ENCODE data around the gene CLIP4. TPM values are rescaled to one million over a fixed set of nuclear protein-coding genes. Genes with fewer than 3 reads are reported as not detected.
A peak's percentile ranks its signal among the peaks of the same experiment; 100 is the strongest.

CLIP4 gene
- total and polyA plus RNA-seq, 2 experiments from 2014 or later: 4.2 to 7.0 TPM

- TF ChIP-seq CTCF (IDR thresholded peaks at IDR 0.05; ENCODE audit: low read depth, low read length): no peak
- Histone ChIP-seq H3K36me3 (no peaks in the 10 kb centered on the region), H3K27me3 (peaks cover 29% of the 10 kb centered on the region), H3K9me3 (ENCODE audit: low read depth) (no peaks in the 10 kb centered on the region), H3K4me1 (ENCODE audit: low read depth) (peaks cover 6% of the 10 kb centered on the region), H3K27ac (no peak overlapping the region), H3K4me3 (no peak overlapping the region)
- peak; percentile 16 to 53 for DNase-seq (ENCODE audit: low read depth in 1 of 2, low spot score in 1 of 2)
Observed at GRCh38 chr2:29113027-29113686, 2.1 kb upstream of the CLIP4 start.

- DNase-seq (ENCODE audit: low read depth in 1 of 2, low spot score in 1 of 2): peak; percentile 47 to 77
- H3K4me1 ChIP-seq (ENCODE audit: low read depth): peaks cover 6% of the 10 kb centered on the region
- no peaks in the 10 kb centered on the region for H3K36me3 ChIP-seq
- no peaks in the 10 kb centered on the region for H3K9me3 ChIP-seq (ENCODE audit: low read depth)
- H3K4me3 ChIP-seq: no peak overlapping the region
- H3K27ac ChIP-seq: no peak overlapping the region
- no peak for TF ChIP-seq CTCF (IDR thresholded peaks at IDR 0.05; ENCODE audit: low read depth, low read length)
- peaks cover 33% of the 10 kb centered on the region for H3K27me3 ChIP-seq
Observed at GRCh38 chr2:29113891-29114321, 1.3 kb upstream of the CLIP4 start.

- H3K4me1 ChIP-seq (ENCODE audit: low read depth): peaks cover 6% of the 10 kb centered on the region
- no peaks in the 10 kb centered on the region for H3K36me3 ChIP-seq
- no peak for DNase-seq (ENCODE audit: low read depth in 1 of 2, low spot score in 1 of 2)
- no peaks in the 10 kb centered on the region for H3K9me3 ChIP-seq (ENCODE audit: low read depth)
- H3K27ac ChIP-seq: no peak overlapping the region
- no peak overlapping the region for H3K4me3 ChIP-seq
- TF ChIP-seq CTCF (IDR thresholded peaks at IDR 0.05; ENCODE audit: low read depth, low read length): no peak
- H3K27me3 ChIP-seq: peaks cover 39% of the 10 kb centered on the region
Observed at GRCh38 chr2:29114586-29114945, 649 bp upstream of the CLIP4 start.

- no peak for TF ChIP-seq CTCF (IDR thresholded peaks at IDR 0.05; ENCODE audit: low read depth, low read length)
- DNase-seq (ENCODE audit: low read depth in 1 of 2, low spot score in 1 of 2): peak; percentile 40 to 86
Observed at GRCh38 chr2:29115797-29116781, 874 bp downstream of the CLIP4 start.

GRCh38 chr2:29117636-29118303 is 2.6 kb downstream of the CLIP4 start:
- TF ChIP-seq CTCF (IDR thresholded peaks at IDR 0.05; ENCODE audit: low read depth, low read length): no peak
- no peaks in the 10 kb centered on the region for H3K36me3 ChIP-seq
- H3K9me3 ChIP-seq (ENCODE audit: low read depth): no peaks in the 10 kb centered on the region
- no peak overlapping the region for H3K27ac ChIP-seq
- H3K4me3 ChIP-seq: no peak overlapping the region
- H3K4me1 ChIP-seq (ENCODE audit: low read depth): peaks cover 3% of the 10 kb centered on the region
- peak in 1 of 2 donors; percentile 51 for DNase-seq (ENCODE audit: low read depth in 1 of 2, low spot score in 1 of 2)
- H3K27me3 ChIP-seq: peaks cover 56% of the 10 kb centered on the region

More at GRCh38 chr2:29115797-29116781, 874 bp downstream of the CLIP4 start:
- no peaks in the 10 kb centered on the region for H3K36me3 ChIP-seq
- peaks cover 6% of the 10 kb centered on the region for H3K4me1 ChIP-seq (ENCODE audit: low read depth)
- H3K27ac ChIP-seq: no peak overlapping the region
- H3K9me3 ChIP-seq (ENCODE audit: low read depth): no peaks in the 10 kb centered on the region
- H3K27me3 ChIP-seq: peaks cover 55% of the 10 kb centered on the region
- H3K4me3 ChIP-seq: peak overlapping the region; percentile 54

Data from cardiac muscle cell (in vitro differentiated cells and primary cell).